ENCODE results near the gene GGA3. TPM values are rescaled to one million over a fixed set of nuclear protein-coding genes. Genes with fewer than 3 reads are reported as not detected.
"Not testable (repeated sequence)": the region's sequence is repeated elsewhere in the genome, so short reads cannot be mapped to it uniquely, and the experiment has no call there.

The GGA3 gene
- total RNA-seq, 1 donor = 31.0 TPM

GRCh38 chr17:75272848-75273184 lies 11.4 kb upstream of the GGA3 start:
- DNase-seq (ENCODE audit: low read depth in 2 of 3, low spot score in 2 of 3) = no peak

DNA sequence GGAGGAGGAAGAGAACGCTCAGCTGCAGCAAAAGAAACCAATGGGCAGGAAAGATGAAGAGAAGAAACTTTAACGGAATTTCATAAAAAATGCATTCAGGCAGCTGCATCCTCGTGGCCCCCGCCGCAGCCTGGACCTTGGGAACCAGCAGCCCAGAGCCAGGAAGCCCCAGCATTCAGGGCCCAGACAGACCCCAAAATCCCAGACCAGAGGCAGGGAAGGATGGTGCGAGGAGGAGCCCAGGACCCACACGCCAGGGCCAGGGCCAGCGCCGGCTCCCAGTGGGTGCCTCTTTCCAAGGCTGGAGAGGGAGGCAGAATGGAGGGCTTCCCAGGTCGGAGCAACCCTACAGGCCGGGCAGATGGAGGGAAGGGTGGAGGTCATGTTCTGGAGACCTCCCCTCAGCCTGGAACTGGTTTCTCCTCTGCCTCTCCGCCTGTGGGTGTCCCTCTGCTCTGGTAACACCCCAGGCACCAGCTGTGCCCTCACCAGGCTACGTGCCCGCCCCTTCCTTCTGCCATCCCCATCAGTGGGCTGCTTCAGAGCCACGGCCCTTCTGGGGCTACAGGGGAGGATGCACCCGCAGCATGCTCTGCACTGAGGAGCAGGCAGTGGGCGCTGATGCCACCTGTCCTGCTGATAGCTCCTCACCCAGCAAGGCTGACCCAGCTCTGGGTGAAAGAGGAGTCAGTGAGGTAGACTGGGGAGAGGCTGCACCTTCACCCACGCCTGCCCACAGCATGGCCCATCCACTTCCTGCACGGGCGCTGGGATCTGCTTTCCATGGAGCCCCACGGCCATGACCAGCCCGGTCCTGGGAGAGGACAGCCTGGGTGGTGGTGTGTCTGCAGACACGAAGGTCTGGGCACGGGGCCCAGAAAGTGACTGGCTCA lies 10.8 kb upstream of the GGA3 start:
- no peak for DNase-seq (ENCODE audit: low read depth in 2 of 3, low spot score in 2 of 3)

- DNase-seq (ENCODE audit: low read depth in 2 of 3, low spot score in 2 of 3) = peak; percentile 77 to 84 (median 83)
Measured at GRCh38 chr17:75271233-75271954, 10.0 kb upstream of the GGA3 start.

DNA sequence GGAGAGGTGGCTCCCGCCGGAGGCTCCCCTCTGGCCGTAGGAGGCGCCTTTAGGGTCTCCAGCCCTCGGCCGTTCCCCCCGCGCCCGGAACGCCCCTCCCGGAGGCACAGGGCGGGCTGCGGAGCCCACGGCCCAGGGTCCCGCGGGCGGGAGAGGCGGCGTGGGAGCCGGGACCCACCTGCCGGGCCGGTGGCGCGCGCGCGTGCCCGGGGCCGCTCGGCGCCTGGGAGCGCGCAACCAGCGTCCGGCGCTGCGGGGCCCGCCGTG lies 9.5 kb upstream of the GGA3 start, which contains the start of gene MIF4GD:
Gene MIF4GD (minus strand): TSS at position 266 of the 267 bp plus-strand sequence. CDS start 1,036 bp downstream, outside the sequence.
- no peak for DNase-seq (ENCODE audit: low read depth in 2 of 3, low spot score in 2 of 3)

DNA sequence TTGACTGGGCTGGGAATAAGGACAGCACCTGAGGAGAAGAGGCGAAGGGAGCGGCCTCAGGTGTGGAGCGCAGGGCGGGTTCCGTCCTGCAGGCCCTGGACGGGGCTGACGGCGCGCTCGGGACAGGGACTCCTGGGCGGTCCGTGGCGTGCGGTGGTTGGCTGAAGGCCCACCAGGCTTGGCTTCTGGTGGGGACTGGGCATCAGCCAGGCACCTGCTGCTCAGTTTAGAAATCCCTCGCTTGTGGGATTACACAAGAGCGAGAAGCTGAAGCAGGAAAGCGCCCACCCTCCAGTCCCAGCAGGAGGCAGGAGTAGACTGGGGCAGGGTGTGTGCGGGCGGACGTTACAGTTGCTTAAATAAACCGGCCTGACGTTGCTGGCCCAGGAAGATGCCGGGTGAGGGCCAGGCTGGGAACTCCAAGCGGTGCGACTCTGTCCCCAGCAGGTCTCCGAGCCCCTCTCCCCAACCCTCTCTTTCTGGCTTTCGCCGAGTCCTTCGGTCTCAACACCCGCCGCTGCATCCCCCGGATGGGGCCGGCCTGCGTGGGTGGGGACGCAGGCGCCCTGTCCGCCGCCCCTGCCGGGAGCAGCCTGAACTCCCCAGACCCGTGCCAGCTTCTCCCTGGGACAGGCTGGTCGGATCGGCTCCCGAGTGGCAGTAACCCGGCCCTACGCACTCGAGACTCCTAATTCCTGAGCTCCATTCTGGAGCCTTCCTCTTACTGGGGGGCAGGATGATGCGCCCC lies 9.0 kb upstream of the GGA3 start:
- DNase-seq (ENCODE audit: low read depth in 2 of 3, low spot score in 2 of 3) = peak in 2 of 3 donors; percentile 75 to 77

- no peak for DNase-seq (ENCODE audit: low read depth in 2 of 3, low spot score in 2 of 3)
Measured at GRCh38 chr17:75269844-75270217, 8.4 kb upstream of the GGA3 start.

GRCh38 chr17:75267411-75268232 lies 6.2 kb upstream of the GGA3 start:
- DNase-seq (ENCODE audit: low read depth in 2 of 3, low spot score in 2 of 3) = no peak

- DNase-seq (ENCODE audit: low read depth in 2 of 3, low spot score in 2 of 3) = no peak
Measured at GRCh38 chr17:75267153-75267410, 5.7 kb upstream of the GGA3 start.

- DNase-seq (ENCODE audit: low read depth in 2 of 3, low spot score in 2 of 3) = no peak
Measured at GRCh38 chr17:75266316-75267152, 5.1 kb upstream of the GGA3 start.

- peak in 1 of 3 donors; percentile 40 for DNase-seq (ENCODE audit: low read depth in 2 of 3, low spot score in 2 of 3)
Measured at GRCh38 chr17:75265614-75266315, 4.4 kb upstream of the GGA3 start.

- DNase-seq (ENCODE audit: low read depth in 2 of 3, low spot score in 2 of 3) = no peak
Measured at GRCh38 chr17:75263055-75263454, 1.6 kb upstream of the GGA3 start.

DNA sequence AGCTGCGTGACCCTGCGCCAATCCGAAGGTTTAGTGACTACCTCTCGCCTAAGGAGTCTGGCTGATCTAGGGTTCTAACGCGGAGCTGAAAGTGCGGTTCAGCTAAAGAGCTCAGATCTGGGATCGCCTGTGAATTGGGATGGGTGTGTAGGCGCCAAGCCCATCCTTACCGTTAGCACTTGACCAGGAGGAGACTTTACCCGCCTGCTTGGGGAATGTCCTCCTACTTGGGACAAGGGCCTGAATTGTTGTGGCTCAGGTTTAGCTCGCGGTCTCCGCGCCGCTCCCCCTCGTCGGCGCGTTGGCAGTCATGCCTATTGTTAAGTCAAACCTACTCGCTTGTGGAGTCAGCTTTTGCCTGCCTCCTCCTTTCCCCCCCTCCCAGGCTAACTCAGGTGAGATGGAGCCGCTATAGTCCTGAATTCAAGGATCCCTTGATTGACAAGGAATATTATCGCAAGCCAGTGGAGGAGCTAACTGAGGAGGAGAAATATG lies 753 bp upstream of the GGA3 start:
- no peak for DNase-seq (ENCODE audit: low read depth in 2 of 3, low spot score in 2 of 3)

- no peak for DNase-seq (ENCODE audit: low read depth in 2 of 3, low spot score in 2 of 3)
Measured at GRCh38 chr17:75260641-75261335, 618 bp downstream of the GGA3 start.

- DNase-seq (ENCODE audit: low read depth in 2 of 3, low spot score in 2 of 3) = not testable (repeated sequence)
Measured at GRCh38 chr17:75257228-75257627, 4.2 kb downstream of the GGA3 start.

DNA sequence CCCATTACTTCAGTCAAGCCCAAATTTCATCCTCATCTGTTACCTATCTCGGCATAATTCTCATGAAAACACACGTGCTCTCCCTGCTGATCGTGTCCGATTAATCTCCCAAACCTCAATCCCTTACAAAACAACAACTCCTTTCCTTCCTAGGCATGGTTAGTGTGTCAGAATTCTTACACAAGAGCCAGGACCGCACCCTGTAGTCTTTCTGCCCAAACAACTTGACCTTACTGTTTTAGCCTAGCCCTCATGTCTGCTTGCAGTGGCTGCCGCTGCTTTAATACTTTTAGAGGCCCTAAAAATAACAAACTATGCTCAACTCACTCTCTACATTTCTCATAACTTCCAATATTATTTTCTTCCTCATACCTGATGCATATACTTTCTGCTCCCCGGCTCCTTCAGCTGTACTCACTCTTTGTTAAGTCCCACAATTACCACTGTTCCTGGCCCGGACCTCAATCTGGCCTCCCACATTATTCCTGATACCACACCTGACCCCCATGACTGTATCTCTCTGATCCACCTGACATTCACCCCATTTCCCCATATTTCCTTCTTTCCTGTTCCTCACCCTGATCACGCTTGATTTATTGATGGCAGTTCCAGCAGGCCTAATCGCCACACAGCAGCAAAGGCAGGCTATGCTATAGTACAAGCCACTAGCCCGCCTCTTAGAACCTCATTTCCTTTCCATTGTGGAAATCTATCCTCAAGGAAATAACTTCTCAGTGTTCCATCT lies 5.3 kb downstream of the GGA3 start:
- not testable (repeated sequence) for DNase-seq (ENCODE audit: low read depth in 2 of 3, low spot score in 2 of 3)

DNA sequence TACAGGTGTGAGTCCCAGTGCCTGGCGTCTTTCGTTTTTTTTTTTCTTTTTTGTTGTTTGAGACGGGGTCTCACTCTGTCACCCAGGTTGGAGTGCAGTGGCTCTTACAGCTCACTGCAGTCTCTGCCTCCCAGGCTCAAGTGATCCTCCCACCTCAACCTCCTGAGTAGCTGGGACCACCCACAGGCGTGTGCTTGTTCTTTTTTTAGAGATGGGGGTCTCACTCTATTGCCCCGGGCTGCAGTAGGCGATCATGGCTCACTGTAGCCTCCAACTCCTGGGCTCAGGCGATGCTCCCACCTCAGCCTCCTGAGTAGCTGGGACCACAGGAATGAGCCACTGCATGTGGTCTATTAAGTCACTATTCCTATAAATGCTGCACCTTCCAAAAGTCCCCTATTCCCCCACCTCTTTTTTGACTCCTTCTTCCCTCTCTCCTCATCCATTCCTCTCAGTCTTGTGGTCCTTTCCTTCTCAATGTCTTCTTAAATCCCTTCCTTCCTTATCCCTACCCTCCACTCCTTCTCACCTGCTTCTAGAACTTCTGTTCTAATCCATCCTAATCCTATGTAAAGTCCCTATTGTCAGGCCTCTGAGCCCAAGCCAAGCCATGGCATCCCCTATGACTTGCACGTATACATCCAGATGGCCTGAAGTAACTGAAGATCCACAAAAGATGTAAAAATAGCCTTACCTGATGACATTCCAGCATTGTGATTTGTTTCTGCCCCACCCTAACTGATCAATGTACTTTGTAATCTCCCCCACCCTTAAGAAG lies 9.2 kb downstream of the GGA3 start:
- DNase-seq (ENCODE audit: low read depth in 2 of 3, low spot score in 2 of 3) = no peak

DNA sequence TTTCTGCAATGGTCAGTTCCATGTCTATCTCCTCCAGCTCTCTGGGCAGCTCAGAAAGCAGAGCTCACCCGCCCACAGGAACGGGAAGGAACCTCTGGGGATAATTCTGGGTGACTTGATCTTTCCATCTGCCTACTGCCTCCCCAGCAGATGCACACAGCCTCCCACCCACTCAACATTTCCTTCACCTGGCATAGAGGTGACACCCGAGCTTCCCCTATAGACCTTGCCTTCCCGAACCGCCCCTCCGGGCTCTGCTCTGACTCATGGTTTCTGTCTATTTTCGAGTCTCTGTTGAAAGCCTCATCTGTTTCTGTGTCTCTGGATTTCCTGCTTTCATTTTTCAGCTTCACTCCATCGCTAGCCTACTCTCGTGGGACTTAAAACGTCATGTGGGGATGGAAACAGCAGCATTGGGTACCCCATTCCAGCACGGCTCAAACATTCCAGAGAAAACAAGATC lies 11.4 kb downstream of the GGA3 start:
- no peak for DNase-seq (ENCODE audit: low read depth in 2 of 3, low spot score in 2 of 3)

Data from hematopoietic multipotent progenitor cell (in vitro differentiated cells).